Karpas-422 (cell line): ENCODE data around the gene MDFI. TPM values are rescaled to one million over a fixed set of nuclear protein-coding genes. Genes with fewer than 3 reads are reported as not detected.

Source experiments
- DNase-seq: peaks from one replicate; pipeline ENCODE4 v3.0.0-alpha.2; 2015
- H2AFZ ChIP-seq: fragments of 200-600 bp; sonication (generic); 2 replicates; pipeline ENCODE4 v1.6.1; 2014; ENCODE audit warnings: antibody characterized with exemption, low read length, mixed read lengths
- H3K27ac ChIP-seq: fragments of 200-600 bp; sonication (generic); 2 replicates; pipeline ENCODE4 v1.5.1; 2014; ENCODE audit warnings: mild to moderate bottlenecking, low read length, moderate library complexity
- H3K27me3 ChIP-seq: fragments of 200-600 bp; sonication (generic); 2 replicates; pipeline ENCODE4 v1.6.1; 2014; ENCODE audit warnings: low read length, mixed read lengths
- H3K36me3 ChIP-seq: fragments of 200-600 bp; sonication (generic); 2 replicates; pipeline ENCODE4 v1.6.1; 2014; ENCODE audit warnings: low read length, mixed read lengths; ENCODE audit not compliant: insufficient read depth
- H3K4me1 ChIP-seq: fragments of 200-600 bp; sonication (generic); 2 replicates; pipeline ENCODE4 v1.6.1; 2014; ENCODE audit warnings: mild to moderate bottlenecking, low read length, mixed read lengths
- H3K4me2 ChIP-seq: fragments of 200-600 bp; sonication (generic); 2 replicates; pipeline ENCODE4 v1.6.1; 2014; ENCODE audit warnings: low read length, low read depth, mild to moderate bottlenecking; ENCODE audit not compliant: poor library complexity, severe bottlenecking
- H3K4me3 ChIP-seq: fragments of 200-600 bp; sonication (generic); 2 replicates; pipeline ENCODE4 v1.5.1; 2014; ENCODE audit warnings: mild to moderate bottlenecking, antibody characterized with exemption, low read length, mixed read lengths
- H3K79me2 ChIP-seq: fragments of 200-600 bp; sonication (generic); 2 replicates; pipeline ENCODE4 v1.6.1; 2014; ENCODE audit warnings: mild to moderate bottlenecking, low read length, mixed read lengths
- H3K9ac ChIP-seq: fragments of 200-600 bp; sonication (generic); 2 replicates; pipeline ENCODE4 v1.6.0; 2014; ENCODE audit warnings: low read length
- H3K9me2 ChIP-seq: fragments of 200-600 bp; sonication (generic), shearing (Covaris generic); replicated peaks from 2 replicates; pipeline ENCODE4 v1.6.0; 2014; ENCODE audit warnings: mild to moderate bottlenecking, low read length, moderate library complexity; ENCODE audit not compliant: insufficient read depth
- H3K9me3 ChIP-seq: fragments of 300-700, 200-600 bp; sonication (generic); 2 replicates; pipeline ENCODE4 v1.6.1; 2014; ENCODE audit warnings: low read length, mixed read lengths
- H4K20me1 ChIP-seq: fragments of 200-600 bp; sonication (generic); 2 replicates; pipeline ENCODE4 v1.6.1; 2014; ENCODE audit warnings: mild to moderate bottlenecking, antibody characterized with exemption, low read length, low read depth; ENCODE audit not compliant: insufficient read depth
- total RNA-seq: library from RNA; depleted of rRNA; stranded (reverse); fragments of >200 nt; shearing (Covaris generic); gene quantifications from 2 replicates; pipeline ENCODE4 v1.2.3, GENCODE V29; 2014; ENCODE audit warnings: low replicate concordance

Gene MDFI
- total RNA-seq, 1 experiment from 2014 or later, result not detected

- H3K4me1 ChIP-seq, result no peaks in the 10 kb centered on the region
- H3K4me3 ChIP-seq, result no peak overlapping the region
- no peaks in the 10 kb centered on the region for H3K9me2 ChIP-seq
- H2AFZ ChIP-seq, result no peak overlapping the region
- no peak overlapping the region for H3K4me2 ChIP-seq
- no peak for DNase-seq
- no peaks in the 10 kb centered on the region for H3K36me3 ChIP-seq
- 0 out of 2 replicates have a peak, but pooled peaks cover 5% of the 10 kb centered on the region for H4K20me1 ChIP-seq
- H3K79me2 ChIP-seq, result no peaks in the 10 kb centered on the region
- no peaks in the 10 kb centered on the region for H3K9me3 ChIP-seq
- H3K9ac ChIP-seq, result no peak overlapping the region
- no peaks in the 10 kb centered on the region for H3K27me3 ChIP-seq
- no peak overlapping the region for H3K27ac ChIP-seq
Measured at GRCh38 chr6:41594326-41594725, 43.9 kb upstream of the MDFI start.

DNA sequence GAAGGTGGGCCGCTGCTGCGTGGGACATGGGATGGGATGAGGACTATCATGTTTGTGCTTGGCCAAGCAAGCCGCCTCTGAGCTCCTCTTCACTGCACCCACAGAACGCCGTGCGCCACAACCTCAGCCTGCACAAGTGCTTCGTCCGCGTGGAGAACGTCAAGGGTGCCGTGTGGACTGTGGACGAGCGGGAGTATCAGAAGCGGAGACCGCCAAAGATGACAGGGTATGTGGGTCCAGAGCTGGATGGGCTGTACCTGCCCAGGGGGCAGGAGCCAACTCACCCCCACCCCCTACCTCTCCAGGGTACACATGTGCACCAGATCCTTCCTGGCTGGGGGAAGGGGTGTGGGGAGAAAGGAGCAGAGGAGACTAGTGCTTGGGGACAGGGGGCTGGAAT lies 43.5 kb upstream of the MDFI start:
- DNase-seq, result no peak
- Histone ChIP-seq H3K4me2 (no peak overlapping the region), H3K27me3 (no peaks in the 10 kb centered on the region), H3K9me2 (no peaks in the 10 kb centered on the region), H3K79me2 (no peaks in the 10 kb centered on the region), H3K4me3 (no peak overlapping the region), H3K9ac (no peak overlapping the region), H3K9me3 (no peaks in the 10 kb centered on the region), H2AFZ (no peak overlapping the region), H3K4me1 (no peaks in the 10 kb centered on the region), H3K27ac (no peak overlapping the region), H4K20me1 (0 out of 2 replicates have a peak, but pooled peaks cover 5% of the 10 kb centered on the region), H3K36me3 (no peaks in the 10 kb centered on the region)

DNA sequence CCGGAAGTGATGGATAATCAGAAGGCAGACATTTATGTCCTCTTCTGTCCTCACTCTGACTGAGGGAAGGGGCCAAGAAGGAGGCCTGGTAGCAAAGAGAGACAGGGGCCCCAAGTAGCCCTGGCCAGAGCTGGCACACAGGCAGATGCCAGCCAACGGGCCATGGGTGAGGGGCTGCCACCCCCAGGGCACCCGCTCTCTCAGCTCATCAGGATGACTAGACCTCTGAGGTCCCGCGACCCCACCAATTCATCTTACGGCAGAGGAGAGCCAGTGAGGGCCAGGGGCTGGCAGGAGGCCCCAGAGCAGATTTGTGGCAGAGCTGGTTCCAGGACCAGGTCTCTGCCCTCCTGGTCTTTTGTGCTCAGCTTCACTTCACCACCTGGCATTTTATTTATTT lies 43.1 kb upstream of the MDFI start:
- Histone ChIP-seq H2AFZ (no peak overlapping the region), H3K4me1 (no peaks in the 10 kb centered on the region), H3K9me3 (no peaks in the 10 kb centered on the region), H4K20me1 (0 out of 2 replicates have a peak, but pooled peaks cover 5% of the 10 kb centered on the region), H3K4me3 (no peak overlapping the region), H3K9ac (no peak overlapping the region), H3K27ac (no peak overlapping the region), H3K9me2 (no peaks in the 10 kb centered on the region), H3K27me3 (no peaks in the 10 kb centered on the region), H3K79me2 (no peaks in the 10 kb centered on the region), H3K4me2 (no peak overlapping the region), H3K36me3 (no peaks in the 10 kb centered on the region)
- no peak for DNase-seq

DNA sequence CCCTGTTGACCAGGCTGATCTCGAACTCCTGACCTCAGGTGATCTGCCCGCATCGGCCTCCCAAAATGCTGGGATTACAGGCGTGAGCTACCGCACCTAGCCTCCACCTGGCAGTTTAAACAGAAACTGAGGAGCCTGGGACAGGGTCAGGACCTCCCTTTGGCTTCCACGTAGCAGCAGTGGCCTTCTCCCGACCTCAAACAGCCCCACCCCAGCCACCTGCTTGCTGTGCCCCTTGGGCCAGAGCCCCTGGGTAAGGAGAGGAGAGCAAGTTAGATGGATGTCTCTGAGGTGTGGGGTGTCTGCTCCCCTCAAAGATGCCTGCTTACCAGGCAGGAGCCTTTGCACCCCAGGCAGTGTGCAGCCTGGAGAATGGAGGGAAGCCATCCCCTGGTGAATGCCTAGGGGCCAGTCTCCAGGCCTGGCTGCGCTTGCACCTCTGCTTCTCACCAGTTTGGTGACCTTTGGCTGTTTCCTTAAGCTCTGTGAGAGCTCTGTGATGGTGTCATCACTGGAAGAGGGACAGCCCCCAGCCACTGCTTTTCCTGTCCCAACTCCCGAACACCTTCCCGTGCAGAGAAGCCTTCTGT lies 42.1 kb upstream of the MDFI start:
- no peaks in the 10 kb centered on the region for H3K9me3 ChIP-seq
- no peak overlapping the region for H2AFZ ChIP-seq
- H3K27me3 ChIP-seq, result no peaks in the 10 kb centered on the region
- H3K4me1 ChIP-seq, result no peaks in the 10 kb centered on the region
- no peak overlapping the region for H3K4me2 ChIP-seq
- H3K9me2 ChIP-seq, result no peaks in the 10 kb centered on the region
- H3K4me3 ChIP-seq, result no peak overlapping the region
- 0 out of 2 replicates have a peak, but pooled peaks cover 5% of the 10 kb centered on the region for H4K20me1 ChIP-seq
- no peak overlapping the region for H3K27ac ChIP-seq
- H3K79me2 ChIP-seq, result no peaks in the 10 kb centered on the region
- DNase-seq, result no peak
- H3K36me3 ChIP-seq, result no peaks in the 10 kb centered on the region
- no peak overlapping the region for H3K9ac ChIP-seq

DNA sequence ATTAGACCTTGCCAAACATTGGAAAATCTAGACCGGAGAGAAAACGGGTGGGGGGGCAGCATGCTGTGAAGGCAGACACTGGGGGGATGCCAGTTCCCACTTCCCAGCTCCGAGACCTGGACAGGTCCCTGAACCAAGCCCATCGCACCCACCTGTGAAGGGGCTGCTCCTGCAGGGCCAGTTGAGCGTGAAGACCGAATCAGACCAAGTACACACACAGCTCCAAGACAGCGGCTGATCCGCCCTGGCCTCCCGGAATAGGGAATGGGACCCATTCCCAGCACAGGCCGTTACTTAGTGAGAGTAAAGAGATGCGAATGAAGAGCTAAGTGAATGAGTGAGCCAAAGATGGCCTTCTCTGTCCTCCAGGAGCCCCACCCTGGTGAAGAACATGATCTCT lies 41.5 kb upstream of the MDFI start:
- Histone ChIP-seq H3K9ac (no peak overlapping the region), H3K4me1 (peaks cover under 1% of the 10 kb centered on the region), H3K9me3 (no peaks in the 10 kb centered on the region), H3K27ac (no peak overlapping the region), H3K36me3 (no peaks in the 10 kb centered on the region), H4K20me1 (no peaks in the 10 kb centered on the region), H2AFZ (no peak overlapping the region), H3K4me2 (no peak overlapping the region), H3K4me3 (no peak overlapping the region), H3K27me3 (no peaks in the 10 kb centered on the region), H3K79me2 (no peaks in the 10 kb centered on the region), H3K9me2 (no peaks in the 10 kb centered on the region)
- no peak for DNase-seq

DNA sequence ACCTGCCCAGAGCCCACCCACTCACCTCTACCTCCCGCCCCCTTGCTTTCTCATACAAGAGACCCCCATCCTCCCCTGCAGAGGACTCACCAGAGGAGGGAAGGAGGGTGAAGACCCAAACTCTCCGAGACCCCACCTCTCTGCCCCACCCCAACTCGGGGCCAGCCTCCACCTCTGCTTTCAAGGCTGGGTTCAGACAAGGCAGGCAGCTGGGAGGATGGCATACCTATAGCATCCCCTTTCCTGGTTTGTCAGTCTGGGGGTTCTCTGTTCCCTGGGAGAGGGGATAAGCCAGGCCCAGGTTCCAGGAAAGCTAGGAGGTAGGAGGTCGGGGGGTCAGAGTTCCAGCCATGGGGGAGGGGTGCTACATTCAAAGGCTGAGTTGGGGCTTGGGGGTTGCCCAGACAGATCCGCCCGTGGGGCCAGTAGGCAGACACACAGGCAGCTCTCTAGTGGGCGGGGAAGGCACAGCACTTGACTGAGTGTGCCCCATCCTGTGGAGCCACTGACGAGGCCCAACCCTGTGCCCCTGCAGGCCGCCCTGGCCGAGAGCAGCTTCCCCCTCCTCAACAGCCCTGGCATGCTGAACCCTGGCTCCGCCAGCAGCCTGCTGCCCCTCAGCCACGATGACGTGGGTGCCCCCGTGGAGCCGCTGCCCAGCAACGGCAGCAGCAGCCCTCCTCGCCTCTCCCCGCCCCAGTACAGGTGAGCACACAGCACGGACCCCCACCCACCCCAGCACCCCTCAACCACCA lies 40.8 kb upstream of the MDFI start:
- Histone ChIP-seq H3K4me2 (no peak overlapping the region), H3K4me3 (no peak overlapping the region), H3K79me2 (no peaks in the 10 kb centered on the region), H3K9me2 (no peaks in the 10 kb centered on the region), H3K27ac (no peak overlapping the region), H3K9ac (no peak overlapping the region), H3K36me3 (no peaks in the 10 kb centered on the region), H2AFZ (no peak overlapping the region), H3K27me3 (no peaks in the 10 kb centered on the region), H3K4me1 (peaks cover 7% of the 10 kb centered on the region), H3K9me3 (no peaks in the 10 kb centered on the region), H4K20me1 (no peaks in the 10 kb centered on the region)
- DNase-seq, result no peak

DNA sequence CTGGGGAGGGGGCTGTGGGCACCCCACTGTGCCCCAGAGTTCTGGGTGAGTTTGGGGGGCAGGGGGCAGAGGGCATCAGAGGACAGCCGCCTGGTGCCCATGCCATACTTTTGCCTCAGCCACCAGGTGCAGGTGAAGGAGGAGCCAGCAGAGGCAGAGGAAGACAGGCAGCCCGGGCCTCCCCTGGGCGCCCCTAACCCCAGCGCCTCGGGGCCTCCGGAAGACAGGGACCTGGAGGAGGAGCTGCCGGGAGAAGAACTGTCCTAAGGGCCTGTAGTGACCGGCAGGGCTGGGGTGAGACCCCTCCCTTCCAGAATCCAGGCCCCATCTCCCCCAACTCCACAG lies 39.6 kb upstream of the MDFI start:
- H4K20me1 ChIP-seq, result no peaks in the 10 kb centered on the region
- no peaks in the 10 kb centered on the region for H3K27me3 ChIP-seq
- no peaks in the 10 kb centered on the region for H3K9me3 ChIP-seq
- H3K4me2 ChIP-seq, result no peak overlapping the region
- H3K27ac ChIP-seq, result no peak overlapping the region
- no peak overlapping the region for H3K4me3 ChIP-seq
- no peaks in the 10 kb centered on the region for H3K9me2 ChIP-seq
- H3K9ac ChIP-seq, result no peak overlapping the region
- H3K4me1 ChIP-seq, result peaks cover 13% of the 10 kb centered on the region
- DNase-seq, result no peak
- no peaks in the 10 kb centered on the region for H3K36me3 ChIP-seq
- H2AFZ ChIP-seq, result no peak overlapping the region
- no peaks in the 10 kb centered on the region for H3K79me2 ChIP-seq

- H3K79me2 ChIP-seq, result no peaks in the 10 kb centered on the region
Measured at GRCh38 chr6:41599015-41599851, 39.0 kb upstream of the MDFI start.

More at GRCh38 chr6:41599015-41599851, 39.0 kb upstream of the MDFI start:
- no peaks in the 10 kb centered on the region for H3K9me2 ChIP-seq
- no peak overlapping the region for H3K9ac ChIP-seq
- no peaks in the 10 kb centered on the region for H3K27me3 ChIP-seq
- H3K4me2 ChIP-seq, result no peak overlapping the region
- H3K36me3 ChIP-seq, result no peaks in the 10 kb centered on the region
- DNase-seq, result no peak
- no peaks in the 10 kb centered on the region for H3K9me3 ChIP-seq
- H3K4me3 ChIP-seq, result no peak overlapping the region
- no peak overlapping the region for H2AFZ ChIP-seq
- no peak overlapping the region for H3K27ac ChIP-seq
- peaks cover 13% of the 10 kb centered on the region for H3K4me1 ChIP-seq
- no peaks in the 10 kb centered on the region for H4K20me1 ChIP-seq
